CD4-positive, alpha-beta T cell (primary cell): ENCODE measurements around the gene AGBL4. TPM values are rescaled to one million over a fixed set of nuclear protein-coding genes. Genes with fewer than 3 reads are reported as not detected.

Experiments used
- ATAC-seq: fragments of 200-7000 bp; cut with Tn5 transposase; one replicate; pipeline ENCODE4 v1.10.0; 2022; ENCODE audit warnings: mild to moderate bottlenecking; ENCODE audit not compliant: poor library complexity
- CTCF ChIA-PET: fragments of 350-600 bp; sonication (Branson Sonifier 250); formaldehyde crosslinking; loops from one replicate; lab custom pipeline; 2021; ENCODE audit warnings: antibody characterized with exemption, inconsistent platforms; lab: Charles Lee
- POLR2A ChIA-PET: fragments of 350-600 bp; sonication (Branson Sonifier 250); formaldehyde crosslinking; loops from one replicate; lab custom pipeline; 2021; ENCODE audit warnings: antibody characterized with exemption, inconsistent platforms; lab: Charles Lee
- DNase-seq, 14 experiments: peaks; one replicate each; pipeline ENCODE4 v3.0.0-alpha.2; 2013 to 2020; ENCODE audit warnings: mixed read lengths in 2 of 14
- H3K27ac ChIP-seq, 2 donors: one replicate each; pipeline versions ENCODE4 v1.5.1 to v1.7.0; 2013; ENCODE audit warnings: low read length in 2 of 2, low read depth in 1 of 2, mild to moderate bottlenecking in 1 of 2
- H3K27me3 ChIP-seq, 2 experiments: 1 replicate in 1 of 2; 2 replicates in 1 of 2; pipeline versions ENCODE4 v1.6.1 to v1.7.0; 2013; ENCODE audit warnings: low read length in 2 of 2, control low read depth in 1 of 2, mild to moderate bottlenecking in 1 of 2, moderate library complexity in 1 of 2; ENCODE audit not compliant: insufficient read depth in 2 of 2, control insufficient read depth in 1 of 2
- H3K36me3 ChIP-seq: one replicate; pipeline ENCODE4 v1.6.1; 2013; ENCODE audit warnings: low read length, control low read depth; ENCODE audit not compliant: insufficient read depth
- H3K4me1 ChIP-seq: one replicate; pipeline ENCODE4 v1.6.1; 2013; ENCODE audit warnings: low read length, control low read depth; ENCODE audit not compliant: insufficient read depth
- H3K4me3 ChIP-seq: one replicate; pipeline ENCODE4 v1.5.1; 2013; ENCODE audit warnings: mild to moderate bottlenecking, low read length, moderate library complexity
- H3K9me3 ChIP-seq, 2 experiments: 1 replicate in 1 of 2; 2 replicates in 1 of 2; pipeline versions ENCODE4 v1.6.1 to v1.7.0; 2013; ENCODE audit warnings: low read length in 2 of 2, mild to moderate bottlenecking in 2 of 2, control low read depth in 1 of 2, moderate library complexity in 1 of 2; ENCODE audit not compliant: control insufficient read depth in 1 of 2, insufficient read depth in 1 of 2
- H3K27ac Mint-ChIP-seq: one replicate; pipeline ENCODE4 v1.8.0; 2020; ENCODE audit warnings: mixed read lengths
- H3K27me3 Mint-ChIP-seq: one replicate; pipeline ENCODE4 v1.8.0; 2021; ENCODE audit warnings: mixed read lengths
- H3K36me3 Mint-ChIP-seq: one replicate; pipeline ENCODE4 v1.8.0; 2021; ENCODE audit warnings: low read depth, mixed read lengths
- H3K4me1 Mint-ChIP-seq: one replicate; pipeline ENCODE4 v1.8.0; 2021; ENCODE audit warnings: low read depth, mixed read lengths
- H3K4me3 Mint-ChIP-seq: one replicate; pipeline ENCODE4 v1.8.0; 2020; ENCODE audit warnings: mild to moderate bottlenecking, mixed read lengths
- H3K9me3 Mint-ChIP-seq: one replicate; pipeline ENCODE4 v1.8.0; 2020; ENCODE audit warnings: mixed read lengths
- intact Hi-C, 2 experiments: fragments of 100-400 bp; cut with DNase I in 1 of 2; cut with micrococcal nuclease in 1 of 2; formaldehyde crosslinking; loops; one replicate each; pipeline versions ENCODE4 v1.15.1 to v1.9.0; 2023 to 2025; cut with DNase I, micrococcal nuclease
- total RNA-seq, 174 experiments: library from RNA in 2 of 174; stranded (reverse) in 2 of 174; gene quantifications; one replicate each; pipeline ENCODE4 v1.2.3 and lab custom pipeline; 2021 to 2026
- TF ChIP-seq, protein P1 (sequence below): fragments of 200-600 bp; IDR thresholded peaks from one replicate; pipeline ENCODE4 v1.8.0; 2022; ENCODE audit warnings: antibody characterized with exemption, mild to moderate bottlenecking

The AGBL4 gene
- total RNA-seq, 2 experiments from 2014 or later: 0.11 TPM; not detected in 1

DNA sequence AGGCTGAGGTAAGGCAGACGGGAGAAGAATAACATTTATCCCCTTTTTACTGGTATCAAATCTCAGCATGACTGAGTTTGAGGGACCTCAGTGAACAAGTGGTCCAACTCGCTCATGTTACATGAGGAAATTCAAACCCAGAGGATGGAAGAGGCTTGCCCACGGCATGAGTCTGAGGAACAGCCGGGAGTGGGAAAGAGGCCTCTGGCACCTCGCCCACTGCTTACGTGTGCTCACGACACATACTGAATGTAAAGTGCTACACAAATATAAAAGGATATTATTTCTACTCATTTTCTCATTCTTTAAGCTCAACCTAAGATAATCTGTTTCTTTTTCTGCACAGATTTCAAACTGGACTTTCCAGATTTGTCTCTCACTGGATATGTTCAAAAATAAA lies 1261.8 kb downstream of the AGBL4 start:
- no peak overlapping the region for H3K4me3 Mint-ChIP-seq
- no peaks in the 10 kb centered on the region for H3K4me1 Mint-ChIP-seq
- Histone ChIP-seq H3K27ac (no peak overlapping the region), H3K27me3 (no peaks in the 10 kb centered on the region), H3K4me1 (no peaks in the 10 kb centered on the region), H3K36me3 (no peaks in the 10 kb centered on the region), H3K4me3 (no peak overlapping the region), H3K9me3 (peaks cover 0 to 6% of the 10 kb centered on the region in 2 experiments)
- DNase-seq: no peak
- no peak overlapping the region for H3K27ac Mint-ChIP-seq
- peaks cover 57% of the 10 kb centered on the region for H3K36me3 Mint-ChIP-seq
- TF ChIP-seq, protein P1, sequence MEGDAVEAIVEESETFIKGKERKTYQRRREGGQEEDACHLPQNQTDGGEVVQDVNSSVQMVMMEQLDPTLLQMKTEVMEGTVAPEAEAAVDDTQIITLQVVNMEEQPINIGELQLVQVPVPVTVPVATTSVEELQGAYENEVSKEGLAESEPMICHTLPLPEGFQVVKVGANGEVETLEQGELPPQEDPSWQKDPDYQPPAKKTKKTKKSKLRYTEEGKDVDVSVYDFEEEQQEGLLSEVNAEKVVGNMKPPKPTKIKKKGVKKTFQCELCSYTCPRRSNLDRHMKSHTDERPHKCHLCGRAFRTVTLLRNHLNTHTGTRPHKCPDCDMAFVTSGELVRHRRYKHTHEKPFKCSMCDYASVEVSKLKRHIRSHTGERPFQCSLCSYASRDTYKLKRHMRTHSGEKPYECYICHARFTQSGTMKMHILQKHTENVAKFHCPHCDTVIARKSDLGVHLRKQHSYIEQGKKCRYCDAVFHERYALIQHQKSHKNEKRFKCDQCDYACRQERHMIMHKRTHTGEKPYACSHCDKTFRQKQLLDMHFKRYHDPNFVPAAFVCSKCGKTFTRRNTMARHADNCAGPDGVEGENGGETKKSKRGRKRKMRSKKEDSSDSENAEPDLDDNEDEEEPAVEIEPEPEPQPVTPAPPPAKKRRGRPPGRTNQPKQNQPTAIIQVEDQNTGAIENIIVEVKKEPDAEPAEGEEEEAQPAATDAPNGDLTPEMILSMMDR: no peak
- intact Hi-C loops: no loop called here
- no peak for ATAC-seq
- H3K27me3 Mint-ChIP-seq: no peaks in the 10 kb centered on the region
- POLR2A ChIA-PET: no interaction called here
- H3K9me3 Mint-ChIP-seq: no peaks in the 10 kb centered on the region
- CTCF ChIA-PET: no interaction called here

DNA sequence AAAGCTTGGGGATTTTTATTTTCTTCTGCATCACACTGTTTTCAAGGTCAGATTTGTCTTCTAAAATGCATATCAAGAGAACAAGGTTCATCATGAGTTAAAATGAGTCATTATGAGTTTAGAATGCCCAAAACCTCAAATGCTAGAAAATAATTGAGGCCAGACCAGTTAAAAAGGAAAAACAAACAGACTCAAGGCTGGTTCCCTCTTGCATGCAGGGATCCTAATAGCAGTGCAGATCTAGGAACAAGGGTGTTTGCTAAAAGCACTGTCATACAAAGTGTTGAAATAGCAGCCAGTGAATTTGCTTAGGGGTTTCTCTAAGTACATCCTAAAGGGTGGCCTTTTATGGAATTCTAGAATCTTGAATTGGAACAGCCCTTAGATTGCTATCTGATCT lies 1262.3 kb downstream of the AGBL4 start:
- H3K4me1 ChIP-seq: no peaks in the 10 kb centered on the region
- TF ChIP-seq, protein P1: no peak
- ChIA-PET POLR2A (no interaction called here), CTCF (no interaction called here)
- no peaks in the 10 kb centered on the region for H3K4me1 Mint-ChIP-seq
- H3K4me3 Mint-ChIP-seq: no peak overlapping the region
- no peaks in the 10 kb centered on the region for H3K36me3 ChIP-seq
- no peak overlapping the region for H3K27ac ChIP-seq
- H3K27me3 ChIP-seq: no peaks in the 10 kb centered on the region
- intact Hi-C loops: no loop called here
- peaks cover 63% of the 10 kb centered on the region for H3K36me3 Mint-ChIP-seq
- no peaks in the 10 kb centered on the region for H3K27me3 Mint-ChIP-seq
- no peak overlapping the region for H3K27ac Mint-ChIP-seq
- no peaks in the 10 kb centered on the region for H3K9me3 Mint-ChIP-seq
- no peak for ATAC-seq
- H3K9me3 ChIP-seq: peaks cover 0 to 6% of the 10 kb centered on the region in 2 experiments
- DNase-seq: no peak
- H3K4me3 ChIP-seq: no peak overlapping the region

DNA sequence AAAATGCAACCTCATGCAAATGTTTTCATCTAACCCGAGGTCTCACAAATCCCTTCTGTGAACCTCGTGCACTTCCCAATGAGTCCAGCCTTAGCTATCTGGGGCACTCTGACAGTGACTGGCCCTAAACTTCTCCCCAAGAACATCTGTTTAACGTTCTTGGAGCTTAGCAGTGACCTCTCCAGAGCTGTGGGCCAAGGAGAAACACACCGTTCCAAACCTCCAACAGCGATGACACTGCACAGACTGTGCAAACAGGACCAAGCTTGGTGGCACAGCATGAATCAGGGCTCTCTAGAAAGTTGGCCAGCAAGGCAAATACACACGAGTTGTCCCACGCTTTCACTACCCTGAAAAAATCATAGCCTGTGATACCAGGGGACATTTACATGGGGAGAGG lies 1262.9 kb downstream of the AGBL4 start:
- no peaks in the 10 kb centered on the region for H3K27me3 ChIP-seq

More for the DNA sequence above, 1262.9 kb downstream of the AGBL4 start:
- Mint-ChIP-seq H3K9me3 (no peaks in the 10 kb centered on the region), H3K4me3 (no peak overlapping the region), H3K27ac (no peak overlapping the region), H3K36me3 (peaks cover 62% of the 10 kb centered on the region), H3K4me1 (no peaks in the 10 kb centered on the region), H3K27me3 (no peaks in the 10 kb centered on the region)
- POLR2A ChIA-PET: no interaction called here
- CTCF ChIA-PET: no interaction called here
- Histone ChIP-seq H3K27ac (no peak overlapping the region), H3K4me1 (no peaks in the 10 kb centered on the region), H3K4me3 (no peak overlapping the region), H3K36me3 (no peaks in the 10 kb centered on the region), H3K9me3 (peaks cover 0 to 6% of the 10 kb centered on the region in 2 experiments)
- DNase-seq (no peak), ATAC-seq (no peak)
- TF ChIP-seq, protein P1: no peak
- intact Hi-C loops: no loop called here
